Tibial nerve (tissue), 3 donors: ENCODE results near the gene ALDH4A1.

ENCODE experiments used
- POLR2A ChIP-seq, 2 donors: fragments of 450-650 bp; IDR thresholded peaks; one replicate each; pipeline ENCODE4 v1.6.1; 2017; ENCODE audit warnings: antibody characterized with exemption in 2 of 2, mild to moderate bottlenecking in 2 of 2, moderate library complexity in 2 of 2
- TF ChIP-seq, protein P1 (sequence below), 5 experiments: fragments of 200-600 bp in 3 of 5; fragments of 450-650 bp in 2 of 5; sonication (generic) in 3 of 5; IDR thresholded peaks; one replicate each; pipeline ENCODE4 v1.5.1; 2016 to 2019; ENCODE audit warnings: antibody characterized with exemption in 5 of 5, mild to moderate bottlenecking in 3 of 5, moderate library complexity in 2 of 5

DNA sequence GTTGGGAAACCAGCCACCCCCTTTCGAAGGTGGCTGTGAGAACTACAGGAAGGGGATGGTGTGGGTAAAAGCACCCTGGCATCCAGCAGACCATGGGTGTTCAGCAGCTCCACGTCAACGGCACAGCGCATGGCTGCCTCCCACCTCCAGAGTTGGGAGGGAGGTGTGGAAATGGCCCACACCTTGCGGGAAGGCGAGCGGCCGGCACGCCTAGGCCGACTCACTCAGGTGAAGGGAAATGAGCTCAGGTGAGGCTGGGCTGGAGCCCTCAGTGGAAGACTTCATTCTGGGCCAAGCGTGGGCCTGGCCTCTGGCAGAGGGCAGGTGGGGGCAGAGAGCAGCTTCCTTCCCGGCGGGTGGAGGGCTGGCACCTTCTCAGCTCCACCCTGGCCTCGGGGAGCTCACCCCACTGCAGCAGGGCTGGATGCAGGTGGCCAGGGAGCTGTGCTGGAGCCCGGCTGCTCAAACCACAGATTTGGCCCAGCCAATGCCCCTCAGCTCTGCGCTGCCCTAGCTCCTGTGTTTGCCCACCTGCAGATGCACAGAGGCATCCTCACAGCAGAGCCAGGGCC lies 24.8 kb upstream of the ALDH4A1 start:
- TF ChIP-seq, protein P1, sequence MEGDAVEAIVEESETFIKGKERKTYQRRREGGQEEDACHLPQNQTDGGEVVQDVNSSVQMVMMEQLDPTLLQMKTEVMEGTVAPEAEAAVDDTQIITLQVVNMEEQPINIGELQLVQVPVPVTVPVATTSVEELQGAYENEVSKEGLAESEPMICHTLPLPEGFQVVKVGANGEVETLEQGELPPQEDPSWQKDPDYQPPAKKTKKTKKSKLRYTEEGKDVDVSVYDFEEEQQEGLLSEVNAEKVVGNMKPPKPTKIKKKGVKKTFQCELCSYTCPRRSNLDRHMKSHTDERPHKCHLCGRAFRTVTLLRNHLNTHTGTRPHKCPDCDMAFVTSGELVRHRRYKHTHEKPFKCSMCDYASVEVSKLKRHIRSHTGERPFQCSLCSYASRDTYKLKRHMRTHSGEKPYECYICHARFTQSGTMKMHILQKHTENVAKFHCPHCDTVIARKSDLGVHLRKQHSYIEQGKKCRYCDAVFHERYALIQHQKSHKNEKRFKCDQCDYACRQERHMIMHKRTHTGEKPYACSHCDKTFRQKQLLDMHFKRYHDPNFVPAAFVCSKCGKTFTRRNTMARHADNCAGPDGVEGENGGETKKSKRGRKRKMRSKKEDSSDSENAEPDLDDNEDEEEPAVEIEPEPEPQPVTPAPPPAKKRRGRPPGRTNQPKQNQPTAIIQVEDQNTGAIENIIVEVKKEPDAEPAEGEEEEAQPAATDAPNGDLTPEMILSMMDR (IDR thresholded peaks at IDR 0.05): no peak
- no peak for TF ChIP-seq POLR2A (IDR thresholded peaks at IDR 0.05)
